ENCODE data around the gene SYNE1. TPM values are rescaled to one million over a fixed set of nuclear protein-coding genes. Genes with fewer than 3 reads are reported as not detected.

SYNE1 gene
- total RNA-seq, 6 experiments from 2014 or later = 60.0 to 69.0 (median 66.9) TPM

DNA sequence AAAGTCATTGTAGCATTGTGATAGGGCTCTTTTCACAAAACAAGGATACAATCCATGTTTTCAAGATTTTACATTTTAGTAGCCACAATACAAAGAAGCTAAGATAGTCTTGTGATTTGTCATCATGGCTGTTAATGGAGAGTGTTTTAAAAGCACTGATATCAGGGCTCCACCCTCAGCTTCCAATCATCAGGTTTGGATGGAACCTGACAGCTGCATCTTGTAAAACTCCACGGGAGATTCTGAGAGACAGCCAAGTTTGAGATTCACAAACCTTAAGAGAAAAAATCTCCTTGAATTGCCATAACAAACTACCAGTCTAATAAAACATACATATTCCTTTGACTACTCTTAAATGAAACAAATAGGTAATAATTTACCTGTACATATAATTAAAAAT lies 549.5 kb downstream of the SYNE1 start:
- DNase-seq = no peak
- no peaks in the 10 kb centered on the region for H3K36me3 Mint-ChIP-seq (ENCODE audit: low read depth)
- no peak overlapping the region for H3K4me3 Mint-ChIP-seq
- TF ChIP-seq, protein P1, sequence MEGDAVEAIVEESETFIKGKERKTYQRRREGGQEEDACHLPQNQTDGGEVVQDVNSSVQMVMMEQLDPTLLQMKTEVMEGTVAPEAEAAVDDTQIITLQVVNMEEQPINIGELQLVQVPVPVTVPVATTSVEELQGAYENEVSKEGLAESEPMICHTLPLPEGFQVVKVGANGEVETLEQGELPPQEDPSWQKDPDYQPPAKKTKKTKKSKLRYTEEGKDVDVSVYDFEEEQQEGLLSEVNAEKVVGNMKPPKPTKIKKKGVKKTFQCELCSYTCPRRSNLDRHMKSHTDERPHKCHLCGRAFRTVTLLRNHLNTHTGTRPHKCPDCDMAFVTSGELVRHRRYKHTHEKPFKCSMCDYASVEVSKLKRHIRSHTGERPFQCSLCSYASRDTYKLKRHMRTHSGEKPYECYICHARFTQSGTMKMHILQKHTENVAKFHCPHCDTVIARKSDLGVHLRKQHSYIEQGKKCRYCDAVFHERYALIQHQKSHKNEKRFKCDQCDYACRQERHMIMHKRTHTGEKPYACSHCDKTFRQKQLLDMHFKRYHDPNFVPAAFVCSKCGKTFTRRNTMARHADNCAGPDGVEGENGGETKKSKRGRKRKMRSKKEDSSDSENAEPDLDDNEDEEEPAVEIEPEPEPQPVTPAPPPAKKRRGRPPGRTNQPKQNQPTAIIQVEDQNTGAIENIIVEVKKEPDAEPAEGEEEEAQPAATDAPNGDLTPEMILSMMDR (IDR thresholded peaks at IDR 0.05) = no peak
- H3K27me3 Mint-ChIP-seq (ENCODE audit: insufficient read depth) = no peaks in the 10 kb centered on the region
- H3K9me3 Mint-ChIP-seq = no peaks in the 10 kb centered on the region
- H3K4me1 Mint-ChIP-seq (ENCODE audit: low read depth) = peaks cover 69% of the 10 kb centered on the region
- H3K27ac Mint-ChIP-seq = peak overlapping the region; percentile 11; the same call in 1 of the 2 replicates

DNA sequence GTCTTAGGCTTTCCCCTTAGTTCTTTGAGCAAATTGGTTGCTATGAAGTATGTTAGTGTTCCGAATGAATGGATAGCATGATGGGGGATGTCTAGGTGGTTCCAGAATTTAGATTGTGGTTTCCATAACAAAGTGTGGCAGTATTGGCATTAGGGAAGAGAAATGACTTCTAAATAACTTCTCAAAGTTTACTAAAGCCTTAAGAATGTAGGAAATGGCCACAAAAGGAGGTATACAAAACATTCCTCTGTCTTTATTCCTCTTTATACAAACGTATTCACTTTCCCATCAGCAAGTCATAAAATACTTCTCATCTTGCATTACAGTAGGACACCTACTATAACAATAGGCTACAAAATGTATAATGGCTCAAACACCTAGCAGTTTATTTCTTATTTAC lies 550.1 kb downstream of the SYNE1 start:
- Mint-ChIP-seq H3K4me1 (ENCODE audit: low read depth) (peaks cover 63% of the 10 kb centered on the region), H3K27me3 (ENCODE audit: insufficient read depth) (no peaks in the 10 kb centered on the region), H3K4me3 (no peak overlapping the region), H3K9me3 (no peaks in the 10 kb centered on the region), H3K36me3 (ENCODE audit: low read depth) (no peaks in the 10 kb centered on the region), H3K27ac (peak overlapping the region; percentile 11; the same call in 1 of the 2 replicates)
- DNase-seq = peak; percentile 19
- TF ChIP-seq, protein P1 (IDR thresholded peaks at IDR 0.05) = no peak

DNA sequence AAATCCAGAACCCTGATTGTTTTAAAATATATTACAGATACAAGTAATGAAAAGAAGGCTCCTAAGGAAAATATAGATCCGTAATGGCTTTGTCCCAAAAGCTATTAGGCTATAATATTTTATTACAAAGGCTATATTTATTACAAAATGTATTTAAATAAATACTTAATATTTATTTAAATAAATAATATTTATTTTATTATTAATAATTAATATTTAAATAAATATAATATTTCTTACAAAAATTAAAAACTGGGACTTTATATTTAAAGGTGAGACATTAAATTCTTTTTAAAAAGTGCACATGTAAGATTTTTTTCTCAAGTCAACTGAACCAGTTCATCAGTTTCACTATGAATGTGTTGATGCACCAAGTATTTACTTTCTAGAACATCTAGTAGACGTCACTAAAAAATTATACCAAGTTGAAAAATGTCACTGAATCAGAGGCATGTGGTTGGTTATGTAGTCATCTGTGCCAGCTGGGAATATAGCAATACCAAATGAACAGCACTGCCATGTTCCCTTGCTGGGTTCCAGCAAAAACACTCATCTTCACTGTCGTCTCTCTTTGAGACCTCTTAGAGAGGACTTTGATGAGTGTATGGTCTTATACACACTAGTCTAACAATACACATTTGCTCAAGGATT lies 550.8 kb downstream of the SYNE1 start:
- Mint-ChIP-seq H3K4me3 (no peak overlapping the region), H3K4me1 (ENCODE audit: low read depth) (peaks cover 56% of the 10 kb centered on the region), H3K9me3 (no peaks in the 10 kb centered on the region), H3K36me3 (ENCODE audit: low read depth) (no peaks in the 10 kb centered on the region; the same call in 1 of the 2 replicates), H3K27ac (peak overlapping the region; percentile 11; the same call in 1 of the 2 replicates), H3K27me3 (ENCODE audit: insufficient read depth) (no peaks in the 10 kb centered on the region)
- DNase-seq = no peak
- TF ChIP-seq, protein P1 (IDR thresholded peaks at IDR 0.05) = no peak

DNA sequence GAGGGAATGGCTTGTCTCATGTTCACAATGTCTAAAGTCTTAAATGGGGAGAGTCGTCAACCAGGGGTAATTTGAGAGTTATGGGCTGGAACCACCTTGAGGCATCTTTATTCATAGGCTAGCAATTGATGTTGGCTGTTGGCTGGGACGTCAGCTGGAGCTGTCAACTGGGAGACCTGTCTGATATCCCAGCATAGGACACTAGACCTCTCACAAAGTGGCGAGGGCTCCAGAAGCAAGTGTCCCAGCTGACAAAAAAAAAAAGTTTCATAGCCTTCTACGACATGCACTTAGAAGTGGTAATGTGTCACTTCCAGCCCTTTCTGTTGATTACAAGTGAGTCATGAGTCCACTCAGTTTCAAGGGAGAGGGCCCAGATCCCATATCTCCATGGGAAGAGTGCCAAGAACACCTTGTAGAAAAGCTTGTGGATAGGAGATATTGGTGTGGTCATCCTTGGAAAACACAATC lies 551.7 kb downstream of the SYNE1 start:
- Mint-ChIP-seq H3K27me3 (ENCODE audit: insufficient read depth) (peaks cover 2% of the 10 kb centered on the region; the same call in 1 of the 2 replicates), H3K4me3 (no peak overlapping the region), H3K36me3 (ENCODE audit: low read depth) (no peaks in the 10 kb centered on the region; the same call in 1 of the 2 replicates), H3K4me1 (ENCODE audit: low read depth) (peaks cover 47% of the 10 kb centered on the region), H3K27ac (no peak overlapping the region), H3K9me3 (no peaks in the 10 kb centered on the region)
- DNase-seq = peak; percentile 15
- TF ChIP-seq, protein P1 (IDR thresholded peaks at IDR 0.05) = no peak

DNA sequence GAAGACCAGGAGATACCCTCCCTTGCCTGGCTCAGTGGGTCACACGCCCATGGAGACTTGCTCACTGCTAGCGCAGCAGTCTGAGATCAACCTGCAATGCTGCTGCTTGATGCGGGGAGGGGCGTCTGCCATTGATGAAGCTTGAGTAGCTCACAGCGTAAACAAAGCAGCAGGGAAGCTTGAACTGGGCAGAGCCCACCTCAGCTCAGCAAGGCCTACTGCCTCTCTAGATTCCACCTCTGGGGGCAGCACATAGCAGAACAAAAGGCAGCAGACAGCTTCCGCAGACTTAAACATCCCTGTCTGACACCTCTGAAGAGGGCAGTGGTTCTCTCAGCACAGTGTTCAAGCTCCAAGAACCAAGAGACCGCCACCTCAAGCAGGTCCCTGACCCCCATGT lies 558.4 kb downstream of the SYNE1 start:
- Mint-ChIP-seq H3K9me3 (peaks cover 20% of the 10 kb centered on the region), H3K27me3 (ENCODE audit: insufficient read depth) (peaks cover 8% of the 10 kb centered on the region), H3K4me3 (no peak overlapping the region), H3K36me3 (ENCODE audit: low read depth) (peaks cover 20% of the 10 kb centered on the region), H3K27ac (no peak overlapping the region), H3K4me1 (ENCODE audit: low read depth) (no peaks in the 10 kb centered on the region)
- TF ChIP-seq, protein P1 (IDR thresholded peaks at IDR 0.05) = no peak
- DNase-seq = no peak
